Measurements from ENCODE around the gene XG.

The XG gene

DNA sequence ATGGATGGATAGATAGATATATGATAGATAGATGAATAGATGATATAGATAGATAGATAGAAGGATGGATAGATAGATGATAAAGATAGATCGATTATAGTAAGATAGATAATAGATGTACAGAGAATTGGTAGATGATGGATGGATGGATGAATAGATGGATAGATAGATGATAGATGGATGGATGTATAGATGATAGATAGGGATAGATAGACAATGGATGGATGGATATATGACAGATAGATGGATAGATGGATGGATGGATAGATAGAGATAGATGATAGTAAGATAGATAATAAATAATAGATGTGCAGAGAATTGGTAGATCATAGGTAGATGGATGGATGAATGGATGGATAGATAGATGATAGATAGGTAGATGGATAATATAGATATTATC lies 89.1 kb downstream of the XG start:
- DNase-seq (ENCODE audit: extremely low spot score) = no peak
- CTCF ChIA-PET = no interaction called here
- TF ChIP-seq, protein P1, sequence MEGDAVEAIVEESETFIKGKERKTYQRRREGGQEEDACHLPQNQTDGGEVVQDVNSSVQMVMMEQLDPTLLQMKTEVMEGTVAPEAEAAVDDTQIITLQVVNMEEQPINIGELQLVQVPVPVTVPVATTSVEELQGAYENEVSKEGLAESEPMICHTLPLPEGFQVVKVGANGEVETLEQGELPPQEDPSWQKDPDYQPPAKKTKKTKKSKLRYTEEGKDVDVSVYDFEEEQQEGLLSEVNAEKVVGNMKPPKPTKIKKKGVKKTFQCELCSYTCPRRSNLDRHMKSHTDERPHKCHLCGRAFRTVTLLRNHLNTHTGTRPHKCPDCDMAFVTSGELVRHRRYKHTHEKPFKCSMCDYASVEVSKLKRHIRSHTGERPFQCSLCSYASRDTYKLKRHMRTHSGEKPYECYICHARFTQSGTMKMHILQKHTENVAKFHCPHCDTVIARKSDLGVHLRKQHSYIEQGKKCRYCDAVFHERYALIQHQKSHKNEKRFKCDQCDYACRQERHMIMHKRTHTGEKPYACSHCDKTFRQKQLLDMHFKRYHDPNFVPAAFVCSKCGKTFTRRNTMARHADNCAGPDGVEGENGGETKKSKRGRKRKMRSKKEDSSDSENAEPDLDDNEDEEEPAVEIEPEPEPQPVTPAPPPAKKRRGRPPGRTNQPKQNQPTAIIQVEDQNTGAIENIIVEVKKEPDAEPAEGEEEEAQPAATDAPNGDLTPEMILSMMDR (IDR thresholded peaks at IDR 0.05; ENCODE audit: control extremely low read depth, extremely low read depth, low read depth, missing control alignments) = no peak
- POLR2A ChIA-PET = no interaction called here

DNA sequence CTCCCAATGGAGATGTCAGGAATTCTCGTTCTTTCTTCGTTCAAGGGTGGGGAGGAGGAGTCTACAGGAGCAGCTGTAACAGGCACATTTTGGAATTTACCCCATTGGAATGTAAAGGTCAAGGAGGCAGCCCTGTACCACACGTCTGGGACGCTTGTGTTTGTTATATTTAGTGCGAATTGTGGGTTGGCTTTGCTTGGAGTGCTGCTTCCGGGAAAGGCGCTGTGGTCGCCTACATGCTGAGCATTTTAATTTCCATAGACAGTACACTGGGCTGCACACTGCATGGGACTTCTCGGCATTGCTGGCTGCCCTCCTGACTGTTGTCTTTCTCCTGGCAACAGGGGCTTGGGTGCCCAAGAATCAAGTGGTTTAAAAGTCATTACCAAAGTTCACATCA lies 89.7 kb downstream of the XG start:
- ChIA-PET CTCF (no interaction called here), POLR2A (no interaction called here)
- TF ChIP-seq, protein P1 (IDR thresholded peaks at IDR 0.05; ENCODE audit: control extremely low read depth, extremely low read depth, low read depth, missing control alignments) = no peak
- no peak for DNase-seq (ENCODE audit: extremely low spot score)

DNA sequence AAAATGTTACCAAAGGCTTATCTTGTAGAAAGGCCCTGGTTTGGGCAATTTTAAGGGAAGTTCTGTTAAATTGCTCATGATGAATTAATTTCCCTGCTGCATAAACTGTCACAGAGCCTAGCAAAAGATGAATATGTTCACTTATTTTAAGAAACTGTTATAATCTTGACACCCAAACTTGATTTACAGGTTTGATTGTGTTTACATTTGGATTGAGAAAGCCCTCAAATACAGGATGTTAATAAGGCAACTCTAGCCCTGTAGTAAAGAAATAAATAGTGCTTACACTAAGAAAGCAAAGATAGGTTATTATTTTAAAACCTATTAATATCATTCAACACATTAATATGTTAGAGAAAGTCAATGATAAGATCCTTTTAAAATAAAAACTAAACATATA lies 95.2 kb downstream of the XG start:
- CTCF ChIA-PET = no interaction called here
- POLR2A ChIA-PET = no interaction called here
- TF ChIP-seq, protein P1 (IDR thresholded peaks at IDR 0.05; ENCODE audit: control extremely low read depth, extremely low read depth, low read depth, missing control alignments) = no peak
- no peak for DNase-seq (ENCODE audit: extremely low spot score)

DNA sequence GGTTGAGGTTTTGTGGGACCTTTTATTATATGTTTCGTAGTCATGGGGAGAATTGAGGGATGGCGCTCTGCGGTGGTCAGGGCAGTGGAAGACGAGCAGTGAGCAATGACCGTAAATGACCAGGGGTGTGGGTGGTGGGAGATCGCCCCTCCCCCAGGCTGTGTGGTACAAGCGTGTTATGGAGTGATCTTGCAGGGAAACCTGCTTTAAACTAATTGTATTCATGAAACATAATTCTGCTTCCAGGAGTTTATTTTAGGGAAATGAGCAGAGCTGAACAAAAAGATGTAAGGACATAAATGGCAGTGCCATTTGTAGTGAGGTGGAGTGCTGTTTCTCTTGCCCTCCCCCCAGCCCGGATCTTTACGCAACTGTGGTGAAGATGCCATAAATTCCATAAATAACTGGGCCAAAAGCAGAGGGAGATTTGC lies 97.0 kb downstream of the XG start:
- ChIA-PET POLR2A (no interaction called here), CTCF (no interaction called here)
- DNase-seq (ENCODE audit: extremely low spot score) = no peak
- TF ChIP-seq, protein P1 (IDR thresholded peaks at IDR 0.05; ENCODE audit: control extremely low read depth, extremely low read depth, low read depth, missing control alignments) = no peak

DNA sequence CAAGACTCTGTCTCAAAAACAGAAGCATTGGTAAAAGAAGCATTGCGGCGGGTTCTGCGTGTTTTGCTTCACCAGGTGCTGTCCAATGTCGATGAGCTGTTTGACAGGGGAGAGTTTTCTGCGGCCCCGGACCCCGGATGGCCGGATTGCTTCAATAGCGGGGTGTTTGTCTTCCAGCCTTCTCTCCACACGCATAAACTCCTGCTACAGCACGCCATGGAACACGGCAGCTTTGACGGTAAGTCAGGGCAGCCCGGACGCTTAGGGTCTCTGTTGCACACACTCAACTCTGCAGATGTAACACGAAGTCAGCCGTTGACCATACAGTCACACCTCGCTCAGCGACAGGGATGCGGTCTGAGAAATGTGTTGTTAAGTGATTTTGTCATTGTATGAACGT lies 103.1 kb downstream of the XG start:
- ChIA-PET POLR2A (no interaction called here), CTCF (no interaction called here)

DNA sequence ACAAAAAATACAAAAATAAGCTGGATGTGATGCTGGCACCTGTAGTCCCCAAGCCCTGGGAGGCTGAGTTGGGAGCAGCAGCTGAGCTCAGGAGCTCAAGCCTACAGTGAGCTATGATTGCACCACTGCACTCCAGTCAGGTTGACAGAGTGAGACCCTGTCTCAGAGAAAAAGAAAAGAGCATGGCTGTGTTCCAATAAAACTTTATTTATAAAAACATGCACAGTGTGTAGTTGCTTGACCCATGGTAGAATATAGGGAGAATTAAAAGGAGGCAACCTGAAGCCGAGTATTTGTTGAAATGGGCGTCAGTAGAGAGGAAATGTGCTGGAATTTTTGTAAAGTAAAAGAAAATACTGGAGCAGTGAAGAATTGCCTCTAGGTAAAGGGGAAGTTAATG lies 103.9 kb downstream of the XG start:
- POLR2A ChIA-PET = no interaction called here
- TF ChIP-seq, protein P1 (IDR thresholded peaks at IDR 0.05; ENCODE audit: control extremely low read depth, extremely low read depth, low read depth, missing control alignments) = no peak
- CTCF ChIA-PET = no interaction called here
- no peak for DNase-seq (ENCODE audit: extremely low spot score)

More for the DNA sequence above, 103.1 kb downstream of the XG start:
- no peak for DNase-seq (ENCODE audit: extremely low spot score)
- TF ChIP-seq, protein P1 (IDR thresholded peaks at IDR 0.05; ENCODE audit: control extremely low read depth, extremely low read depth, low read depth, missing control alignments) = no peak

DNA sequence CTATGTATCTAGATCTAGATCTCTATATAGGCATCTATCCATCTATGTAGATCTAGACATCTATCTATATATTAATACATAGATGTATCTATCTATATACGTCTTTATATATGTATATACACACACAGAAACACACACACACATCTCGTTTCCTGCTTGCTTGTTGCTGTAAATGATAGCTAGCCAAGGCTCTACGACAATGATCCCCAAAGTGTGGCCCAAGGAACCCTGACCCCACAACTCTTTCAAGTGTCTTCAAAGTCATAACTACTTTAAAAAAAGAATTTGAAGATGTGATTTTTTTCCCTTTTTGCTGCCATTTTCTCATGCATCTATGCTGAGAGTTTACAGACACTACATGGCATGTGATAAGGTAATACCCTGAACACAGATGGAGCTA lies 105.7 kb downstream of the XG start:
- CTCF ChIA-PET = no interaction called here

More for the DNA sequence above, 105.7 kb downstream of the XG start:
- TF ChIP-seq, protein P1 (IDR thresholded peaks at IDR 0.05; ENCODE audit: control extremely low read depth, extremely low read depth, low read depth, missing control alignments) = no peak
- POLR2A ChIA-PET = no interaction called here
- DNase-seq (ENCODE audit: extremely low spot score) = no peak

All from GM10248 (cell line).